B cell (primary cell): ENCODE data around the gene TBC1D25. TPM values are rescaled to one million over a fixed set of nuclear protein-coding genes. Genes with fewer than 3 reads are reported as not detected.

Source experiments
- ATAC-seq: fragments of 200-7000 bp; cut with Tn5 transposase; one replicate; pipeline ENCODE4 v1.10.0; 2021; ENCODE audit warnings: low read depth, mild to moderate bottlenecking, moderate number of reproducible peaks, moderate library complexity
- CTCF ChIA-PET: fragments of 350-600 bp; sonication (Branson Sonifier 250); formaldehyde crosslinking; loops from one replicate; lab custom pipeline; 2021; ENCODE audit warnings: antibody characterized with exemption, inconsistent platforms; lab: Charles Lee
- POLR2A ChIA-PET: fragments of 350-600 bp; sonication (Branson Sonifier 250); formaldehyde crosslinking; loops from one replicate; lab custom pipeline; 2021; ENCODE audit warnings: antibody characterized with exemption; lab: Charles Lee
- DNase-seq: peaks from one replicate; pipeline ENCODE4 v3.0.0; 2013
- H2AFZ ChIP-seq: 2 replicates; pipeline ENCODE4 v1.6.1; 2012; ENCODE audit warnings: mild to moderate bottlenecking, low read depth, low read length; ENCODE audit not compliant: insufficient read depth, poor library complexity, severe bottlenecking
- H3K27ac ChIP-seq, 2 donors: 1 replicate in 1 of 2; 2 replicates in 1 of 2; pipeline ENCODE4 v1.5.1; 2012 to 2013; ENCODE audit warnings: low read length in 2 of 2, mild to moderate bottlenecking in 2 of 2, moderate library complexity in 1 of 2
- H3K27me3 ChIP-seq, 4 experiments: fragments of 200-600 bp in 1 of 4; sonication (generic) in 1 of 4; replicated peaks in 1 of 4; 1 replicate in 2 of 4; 2 replicates in 2 of 4; pipeline versions ENCODE4 v1.6.1 to v1.7.0; 2013 to 2016; ENCODE audit warnings: low read length in 3 of 4, mild to moderate bottlenecking in 2 of 4, mixed read lengths in 1 of 4, moderate library complexity in 1 of 4; ENCODE audit not compliant: insufficient read depth in 4 of 4, control insufficient read depth in 3 of 4; ENCODE audit errors: control extremely low read depth in 1 of 4
- H3K36me3 ChIP-seq, 2 experiments: replicated peaks in 1 of 2; 1 replicate in 1 of 2; 2 replicates in 1 of 2; pipeline versions ENCODE4 v1.6.1 to v1.7.1; 2013; ENCODE audit warnings: low read length in 1 of 2; ENCODE audit not compliant: insufficient read depth in 2 of 2, control insufficient read depth in 1 of 2; ENCODE audit errors: control extremely low read depth in 1 of 2, extremely low read depth in 1 of 2
- H3K4me1 ChIP-seq, 2 donors: fragments of 200-600 bp in 1 of 2; sonication (generic) in 1 of 2; 1 replicate in 1 of 2; 2 replicates in 1 of 2; pipeline versions ENCODE4 v1.5.1 to v1.6.1; 2013 to 2017; ENCODE audit warnings: low read length in 2 of 2; ENCODE audit not compliant: control insufficient read depth in 2 of 2, insufficient read depth in 2 of 2
- H3K4me2 ChIP-seq: replicated peaks from 2 replicates; pipeline ENCODE3; 2012; ENCODE audit warnings: mild to moderate bottlenecking, low read depth, low read length; ENCODE audit not compliant: poor library complexity, severe bottlenecking
- H3K4me3 ChIP-seq, 5 experiments: fragments of 200-600 bp in 1 of 5; sonication (generic) in 1 of 5; 1 replicate in 3 of 5; 2 replicates in 2 of 5; pipeline versions ENCODE4 v1.5.1 to v1.7.0; 2011 to 2016; ENCODE audit warnings: low read length in 4 of 5, mild to moderate bottlenecking in 4 of 5, low read depth in 2 of 5, control low read depth in 1 of 5, moderate library complexity in 1 of 5; ENCODE audit not compliant: insufficient read depth in 1 of 5; ENCODE audit errors: control extremely low read depth in 1 of 5, extremely low read depth in 1 of 5
- H3K79me2 ChIP-seq: fragments of 200-600 bp; sonication (generic); one replicate; pipeline ENCODE4 v1.6.0; 2016; ENCODE audit warnings: low read length; ENCODE audit not compliant: control insufficient read depth, insufficient read depth
- H3K9ac ChIP-seq: fragments of 200-600 bp; sonication (generic); 2 replicates; pipeline ENCODE4 v1.6.1; 2017; ENCODE audit warnings: mild to moderate bottlenecking, low read length, moderate library complexity
- H3K9me3 ChIP-seq, 3 donors: one replicate each; pipeline versions ENCODE4 v1.6.1 to v1.7.1; 2013; ENCODE audit warnings: low read length in 2 of 3; ENCODE audit not compliant: control insufficient read depth in 2 of 3, insufficient read depth in 1 of 3; ENCODE audit errors: control extremely low read depth in 1 of 3
- H4K20me1 ChIP-seq: 2 replicates; pipeline ENCODE4 v1.6.0; 2012; ENCODE audit warnings: mild to moderate bottlenecking, low read length; ENCODE audit not compliant: insufficient read depth, control insufficient read depth, poor library complexity, severe bottlenecking
- H3K27ac Mint-ChIP-seq: one replicate; pipeline ENCODE4 v1.8.0; 2021; ENCODE audit warnings: mixed read lengths
- H3K27me3 Mint-ChIP-seq: one replicate; pipeline ENCODE4 v1.8.0; 2021; ENCODE audit warnings: mixed read lengths
- H3K4me1 Mint-ChIP-seq: one replicate; pipeline ENCODE4 v1.8.0; 2021; ENCODE audit warnings: mixed read lengths
- H3K4me3 Mint-ChIP-seq: one replicate; pipeline ENCODE4 v1.8.0; 2021; ENCODE audit warnings: mixed read lengths
- H3K9me3 Mint-ChIP-seq: one replicate; pipeline ENCODE4 v1.8.0; 2022; ENCODE audit warnings: mixed read lengths; ENCODE audit not compliant: insufficient read depth
- EZH2 ChIP-seq: IDR thresholded peaks from 2 replicates; pipeline ENCODE4 v1.6.1; 2012; ENCODE audit warnings: borderline replicate concordance, low read depth, mild to moderate bottlenecking, moderate library complexity, low read length; ENCODE audit not compliant: insufficient read depth, poor library complexity, severe bottlenecking
- WGBS: methylation state at CpG from one replicate; pipeline ENCODE4 v1.1.5; 2013; ENCODE audit warnings: missing lambda C conversion rate; ENCODE audit not compliant: insufficient coverage; 5-methylcytosine and 5-hydroxymethylcytosine counted together
- intact Hi-C: fragments of 100-400 bp; cut with micrococcal nuclease; formaldehyde crosslinking; loops from one replicate; pipeline ENCODE4 v1.10.0; 2022
- polyA plus RNA-seq: library from polyadenylated mRNA; depleted of rRNA; stranded (reverse); fragments of >200 nt; gene quantifications from 2 replicates; pipeline ENCODE4 v1.2.3, GENCODE V29; 2012
- total RNA-seq, 2 donors: library from RNA; stranded (reverse); fragments of 120-200 nt in 1 of 2; gene quantifications; 1 replicate in 1 of 2; 2 replicates in 1 of 2; pipeline versions ENCODE4 v1.2.3 to v1.2.4, GENCODE V29; 2013 to 2022
- TF ChIP-seq, protein P1 (sequence below): fragments of 200-600 bp; IDR thresholded peaks from one replicate; pipeline ENCODE4 v1.8.0; 2022; ENCODE audit warnings: antibody characterized with exemption, mild to moderate bottlenecking

Gene TBC1D25
- total and polyA plus RNA-seq, 2 donors (not counting 1 experiment from before 2014, with no cell fraction given): 24.6 to 31.5 TPM

DNA sequence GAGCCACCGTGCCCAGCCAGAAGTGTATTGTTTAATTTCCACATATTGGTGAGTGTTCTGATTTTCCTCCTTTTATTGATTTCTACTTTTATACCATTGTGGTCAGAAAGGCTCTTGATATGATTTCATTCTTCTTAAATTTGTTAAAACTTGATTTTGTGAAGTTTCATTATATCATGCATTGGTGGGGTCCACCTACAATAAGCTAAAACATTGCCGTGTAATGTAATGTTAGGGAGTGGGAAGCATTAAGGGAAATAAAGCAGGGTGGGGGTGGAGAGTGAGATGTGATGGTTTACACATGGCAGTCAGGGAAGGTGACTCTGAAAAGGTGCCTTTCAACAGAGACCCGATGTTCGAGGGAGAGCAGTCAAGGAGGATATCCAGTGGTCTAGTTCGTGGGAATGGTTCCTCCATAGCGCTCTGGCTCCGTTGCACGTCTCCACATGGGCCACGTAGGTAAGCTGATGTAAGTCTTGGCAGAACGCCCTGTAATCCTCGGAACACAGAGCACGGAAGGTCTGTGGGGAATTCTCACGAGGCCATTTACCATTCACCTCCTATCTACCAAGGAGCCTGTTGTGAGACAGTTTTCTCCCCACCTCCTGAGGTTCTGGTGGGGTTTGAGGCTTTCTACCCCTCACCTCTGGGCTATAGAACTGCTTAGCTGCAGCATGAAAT, 50.1 kb downstream of the TBC1D25 start:
- TF ChIP-seq EZH2: no peak
- TF ChIP-seq, protein P1, sequence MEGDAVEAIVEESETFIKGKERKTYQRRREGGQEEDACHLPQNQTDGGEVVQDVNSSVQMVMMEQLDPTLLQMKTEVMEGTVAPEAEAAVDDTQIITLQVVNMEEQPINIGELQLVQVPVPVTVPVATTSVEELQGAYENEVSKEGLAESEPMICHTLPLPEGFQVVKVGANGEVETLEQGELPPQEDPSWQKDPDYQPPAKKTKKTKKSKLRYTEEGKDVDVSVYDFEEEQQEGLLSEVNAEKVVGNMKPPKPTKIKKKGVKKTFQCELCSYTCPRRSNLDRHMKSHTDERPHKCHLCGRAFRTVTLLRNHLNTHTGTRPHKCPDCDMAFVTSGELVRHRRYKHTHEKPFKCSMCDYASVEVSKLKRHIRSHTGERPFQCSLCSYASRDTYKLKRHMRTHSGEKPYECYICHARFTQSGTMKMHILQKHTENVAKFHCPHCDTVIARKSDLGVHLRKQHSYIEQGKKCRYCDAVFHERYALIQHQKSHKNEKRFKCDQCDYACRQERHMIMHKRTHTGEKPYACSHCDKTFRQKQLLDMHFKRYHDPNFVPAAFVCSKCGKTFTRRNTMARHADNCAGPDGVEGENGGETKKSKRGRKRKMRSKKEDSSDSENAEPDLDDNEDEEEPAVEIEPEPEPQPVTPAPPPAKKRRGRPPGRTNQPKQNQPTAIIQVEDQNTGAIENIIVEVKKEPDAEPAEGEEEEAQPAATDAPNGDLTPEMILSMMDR: no peak
- H3K9ac ChIP-seq: no peak overlapping the region
- Mint-ChIP-seq H3K9me3 (no peaks in the 10 kb centered on the region), H3K27me3 (no peaks in the 10 kb centered on the region), H3K27ac (no peak overlapping the region), H3K4me1 (no peaks in the 10 kb centered on the region), H3K4me3 (no peak overlapping the region)
- POLR2A ChIA-PET: interaction anchor here (0.6 kb wide), 1 partner anchor 15 kb away, joined by 3 read pairs; no protein-coding TSS in a partner anchor
- ATAC-seq (no peak), DNase-seq (no peak)
- no peak overlapping the region for H2AFZ ChIP-seq
- no peaks in the 10 kb centered on the region for H4K20me1 ChIP-seq
- H3K4me3 ChIP-seq: no peak overlapping the region
- H3K36me3 ChIP-seq: no peaks in the 10 kb centered on the region
- H3K27ac ChIP-seq: no peak overlapping the region
- intact Hi-C loops: no loop called here
- H3K79me2 ChIP-seq: no peaks in the 10 kb centered on the region
- no peaks in the 10 kb centered on the region for H3K4me1 ChIP-seq
- no peaks in the 10 kb centered on the region for H3K27me3 ChIP-seq
- CTCF ChIA-PET: no interaction called here
- no peak overlapping the region for H3K4me2 ChIP-seq
- 88% methylated on average over 6 of the region's 13 CpGs for WGBS
- H3K9me3 ChIP-seq: no peaks in the 10 kb centered on the region
